Activated T-helper 2 cell treated with anti-CD3 and anti-CD28 coated beads, Interferon-gamma antibody, Interleukin-2, Interleukin-4, amounts not matched to agents 10 μg/mL and 5 μg/mL and 100 μg/mL, durations not matched to agents 14 hours and 24 hours and 36 hours (primary cell): ENCODE measurements around the gene TPP2. TPM values are rescaled to one million over a fixed set of nuclear protein-coding genes. Genes with fewer than 3 reads are reported as not detected.

Source experiments
- DNase-seq: peaks from one replicate; pipeline ENCODE4 v3.0.0; 2021; ENCODE audit warnings: low spot score
- H3K27ac Mint-ChIP-seq: one replicate; pipeline ENCODE4 v1.8.0; 2021; ENCODE audit warnings: mixed read lengths
- H3K27me3 Mint-ChIP-seq: one replicate; pipeline ENCODE4 v1.8.0; 2021; ENCODE audit warnings: low read depth, mixed read lengths
- H3K36me3 Mint-ChIP-seq: one replicate; pipeline ENCODE4 v1.8.0; 2021; ENCODE audit warnings: low read depth, mixed read lengths
- H3K4me1 Mint-ChIP-seq: one replicate; pipeline ENCODE4 v1.8.0; 2021; ENCODE audit warnings: low read depth, mixed read lengths
- H3K4me3 Mint-ChIP-seq: one replicate; pipeline ENCODE4 v1.8.0; 2021; ENCODE audit warnings: low read depth, mild to moderate bottlenecking, moderate library complexity, mixed read lengths
- H3K9me3 Mint-ChIP-seq: one replicate; pipeline ENCODE4 v1.8.0; 2021; ENCODE audit warnings: mixed read lengths
- intact Hi-C: fragments of 100-400 bp; cut with micrococcal nuclease; formaldehyde crosslinking; loops from one replicate; pipeline ENCODE4 v1.15.1; 2023
- total RNA-seq: library from RNA; stranded (reverse); gene quantifications from 2 replicates; pipeline ENCODE4 v1.2.3, GENCODE V29; 2022

The TPP2 gene
- total RNA-seq, 1 donor from 2014 or later = 76.5 TPM

DNA sequence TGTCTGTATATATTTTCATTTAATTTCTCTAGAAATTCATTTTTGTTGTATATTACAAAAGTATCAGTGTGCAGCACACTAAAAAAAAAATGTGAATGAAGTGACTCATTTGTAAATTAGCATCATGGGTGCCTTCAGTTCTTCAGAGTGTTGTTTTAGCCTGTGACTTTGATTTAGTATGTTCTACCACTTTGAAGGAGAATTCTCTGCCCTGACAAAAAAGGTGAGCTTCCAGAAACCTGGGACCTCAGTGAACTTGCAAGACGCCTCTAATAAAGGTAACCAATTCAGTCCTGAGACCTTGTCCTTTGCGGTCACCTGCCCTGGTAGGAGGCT, 95.7 kb downstream of the TPP2 start:
- intact Hi-C loops = no loop called here
- DNase-seq = no peak
- Mint-ChIP-seq H3K9me3 (no peaks in the 10 kb centered on the region), H3K27me3 (peaks cover 38% of the 10 kb centered on the region), H3K36me3 (no peaks in the 10 kb centered on the region), H3K4me3 (no peak overlapping the region), H3K27ac (no peak overlapping the region), H3K4me1 (no peaks in the 10 kb centered on the region)

DNA sequence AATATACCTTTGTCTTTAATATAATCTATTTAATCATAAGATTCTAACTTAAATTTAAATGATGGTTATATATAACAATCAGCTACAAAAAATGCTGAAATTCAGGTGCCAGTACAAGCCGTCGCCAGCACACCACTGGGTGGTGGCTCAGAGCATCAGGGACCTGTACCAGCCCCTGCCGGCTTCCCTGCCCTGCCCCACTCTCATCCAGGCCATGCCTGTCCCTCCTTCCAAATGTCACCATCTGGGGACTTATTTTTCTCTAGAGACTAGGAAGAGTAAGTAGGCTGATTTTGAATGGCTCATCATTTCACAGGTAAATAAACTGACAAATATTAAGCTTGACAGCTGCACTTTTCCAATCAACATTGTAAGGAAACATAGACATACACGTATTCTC, 96.5 kb downstream of the TPP2 start:
- Mint-ChIP-seq H3K36me3 (no peaks in the 10 kb centered on the region), H3K9me3 (no peaks in the 10 kb centered on the region), H3K4me1 (no peaks in the 10 kb centered on the region), H3K27ac (no peak overlapping the region), H3K27me3 (peaks cover 38% of the 10 kb centered on the region), H3K4me3 (no peak overlapping the region)
- intact Hi-C loops = no loop called here
- DNase-seq = no peak

DNA sequence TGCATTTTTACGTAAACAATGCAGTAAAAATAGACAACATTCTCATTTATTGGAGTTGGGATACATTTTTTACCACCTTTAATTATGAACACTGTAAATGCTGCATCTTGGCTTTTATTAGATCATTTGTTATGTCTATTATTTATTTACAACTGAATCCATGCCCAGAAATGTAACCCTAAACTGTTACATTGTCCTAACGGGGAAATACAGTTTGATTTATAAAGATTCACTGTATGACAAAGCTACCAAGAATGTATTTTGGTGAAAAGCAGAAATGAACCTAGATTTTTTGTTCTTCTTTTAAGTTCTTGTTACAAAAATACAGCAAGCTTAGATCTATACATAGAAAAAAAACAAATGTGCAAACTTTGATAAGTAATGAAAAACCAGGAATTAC, 97.0 kb downstream of the TPP2 start:
- no peak overlapping the region for H3K4me3 Mint-ChIP-seq
- no peaks in the 10 kb centered on the region for H3K9me3 Mint-ChIP-seq
- no peaks in the 10 kb centered on the region for H3K36me3 Mint-ChIP-seq
- no peak for DNase-seq
- peaks cover 42% of the 10 kb centered on the region for H3K27me3 Mint-ChIP-seq
- H3K4me1 Mint-ChIP-seq = no peaks in the 10 kb centered on the region
- H3K27ac Mint-ChIP-seq = no peak overlapping the region
- intact Hi-C loops = no loop called here

DNA sequence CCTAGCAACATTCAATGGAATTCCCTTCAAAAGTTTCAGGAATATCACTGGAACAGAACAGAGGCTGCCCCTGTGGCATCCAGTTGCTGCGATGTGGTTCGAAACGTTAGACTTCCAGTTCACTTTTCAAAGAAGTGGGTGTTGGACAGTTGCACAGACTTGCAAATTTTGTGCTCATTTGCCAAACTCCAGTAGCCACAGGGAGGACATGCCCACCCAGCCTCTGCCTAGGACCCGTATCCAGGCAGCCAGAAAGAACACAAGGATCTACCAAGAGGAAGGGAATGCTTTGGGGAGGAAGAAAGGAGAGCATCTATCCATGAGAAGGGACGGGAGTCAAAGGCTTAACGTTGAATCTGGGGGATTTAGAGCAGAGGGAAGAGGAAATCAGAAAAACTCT, 98.2 kb downstream of the TPP2 start, which contains the start of gene METTL21C:
Gene METTL21C (minus strand): TSS at position 108 of the 400 bp plus-strand sequence. CDS start 546 bp downstream, outside the sequence.
- H3K36me3 Mint-ChIP-seq = no peaks in the 10 kb centered on the region
- no peaks in the 10 kb centered on the region for H3K9me3 Mint-ChIP-seq
- intact Hi-C loops = no loop called here
- H3K27me3 Mint-ChIP-seq = peaks cover 43% of the 10 kb centered on the region
- no peak for DNase-seq
- no peak within 1 kb of the TSS for H3K4me3 Mint-ChIP-seq
- H3K4me1 Mint-ChIP-seq = no peaks in the 10 kb centered on the region
- no peak within 1 kb of the TSS for H3K27ac Mint-ChIP-seq

DNA sequence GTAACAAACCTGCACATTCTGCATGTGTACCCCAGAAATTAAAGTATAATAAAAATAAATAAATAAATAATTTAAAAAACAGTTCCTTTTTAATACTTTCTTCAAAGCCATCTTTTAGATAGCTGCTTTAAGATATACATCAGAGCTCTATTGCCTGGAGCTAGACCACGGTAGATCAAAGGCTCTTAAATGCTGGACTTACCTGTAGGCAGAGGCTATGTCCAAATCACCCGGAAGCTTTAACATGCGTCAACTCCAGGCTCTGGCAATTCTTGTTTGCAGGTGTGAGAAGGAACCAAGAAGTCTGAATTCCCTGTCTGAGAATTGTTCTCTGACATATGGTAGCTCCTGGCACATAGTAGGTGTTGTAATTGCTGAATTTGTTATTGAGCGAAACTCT, 99.7 kb downstream of the TPP2 start:
- intact Hi-C loops = no loop called here
- H3K27ac Mint-ChIP-seq = no peak overlapping the region
- peaks cover 37% of the 10 kb centered on the region for H3K27me3 Mint-ChIP-seq
- DNase-seq = no peak
- no peak overlapping the region for H3K4me3 Mint-ChIP-seq
- H3K9me3 Mint-ChIP-seq = no peaks in the 10 kb centered on the region
- H3K4me1 Mint-ChIP-seq = no peaks in the 10 kb centered on the region
- no peaks in the 10 kb centered on the region for H3K36me3 Mint-ChIP-seq

DNA sequence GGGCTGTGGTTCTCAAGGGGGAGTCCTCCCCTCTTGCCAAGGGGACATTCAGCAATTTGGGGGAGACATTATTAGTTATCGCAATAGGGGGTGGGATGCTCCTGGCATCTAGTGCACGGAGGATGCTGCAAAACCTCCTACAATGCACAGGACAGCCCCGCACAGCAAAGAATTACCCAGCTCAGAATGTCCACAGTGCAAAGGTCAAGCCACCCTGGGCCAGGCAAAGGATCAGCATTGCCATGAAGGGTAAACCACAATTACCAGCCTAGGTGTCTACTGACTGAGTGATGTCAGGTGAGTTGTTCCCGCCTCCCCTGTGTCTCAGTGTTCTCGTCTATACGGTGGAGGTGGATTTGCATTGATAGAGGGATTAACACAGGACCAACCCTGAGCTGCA, 100.5 kb downstream of the TPP2 start:
- H3K9me3 Mint-ChIP-seq = no peaks in the 10 kb centered on the region
- no peak for DNase-seq
- H3K27me3 Mint-ChIP-seq = peaks cover 31% of the 10 kb centered on the region
- no peak overlapping the region for H3K4me3 Mint-ChIP-seq
- H3K4me1 Mint-ChIP-seq = no peaks in the 10 kb centered on the region
- no peaks in the 10 kb centered on the region for H3K36me3 Mint-ChIP-seq
- H3K27ac Mint-ChIP-seq = no peak overlapping the region
- intact Hi-C loops = no loop called here

DNA sequence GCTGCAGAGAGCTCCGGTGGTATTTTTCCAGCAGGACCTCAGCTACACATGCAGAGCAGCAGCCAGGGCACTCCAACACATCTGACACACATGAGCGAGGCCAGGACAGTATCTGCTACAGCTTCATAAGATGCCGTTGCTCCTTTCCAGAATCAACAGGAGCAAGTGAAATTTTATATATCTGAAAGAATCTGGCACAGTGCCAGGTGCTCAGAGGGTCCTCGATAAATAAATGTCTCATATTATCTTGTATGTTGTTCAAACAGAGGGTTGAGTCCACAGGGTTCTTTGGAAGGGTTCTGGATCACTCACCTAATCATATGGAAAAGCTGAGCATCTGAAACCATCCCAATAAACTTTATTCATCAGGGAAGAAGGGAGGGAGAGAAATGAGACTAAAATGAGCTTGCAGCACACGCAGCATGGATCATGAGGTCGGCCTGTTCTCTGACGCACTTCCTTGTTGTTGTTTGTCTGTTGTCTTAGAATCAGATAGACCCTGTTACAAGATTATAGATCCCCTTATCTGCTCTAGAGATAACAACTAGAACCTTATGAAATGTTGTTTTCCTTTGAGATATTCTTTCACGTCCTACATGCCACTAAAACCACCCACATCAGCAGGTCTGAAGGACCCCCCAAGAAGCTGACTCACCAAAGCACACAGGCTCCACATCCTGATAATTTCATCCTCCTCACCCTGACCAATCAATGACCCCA, 101.3 kb downstream of the TPP2 start:
- no peaks in the 10 kb centered on the region for H3K4me1 Mint-ChIP-seq
- no peak overlapping the region for H3K4me3 Mint-ChIP-seq
- intact Hi-C loops = no loop called here
- no peak overlapping the region for H3K27ac Mint-ChIP-seq
- H3K27me3 Mint-ChIP-seq = peaks cover 26% of the 10 kb centered on the region
- no peaks in the 10 kb centered on the region for H3K36me3 Mint-ChIP-seq
- no peaks in the 10 kb centered on the region for H3K9me3 Mint-ChIP-seq
- no peak for DNase-seq

DNA sequence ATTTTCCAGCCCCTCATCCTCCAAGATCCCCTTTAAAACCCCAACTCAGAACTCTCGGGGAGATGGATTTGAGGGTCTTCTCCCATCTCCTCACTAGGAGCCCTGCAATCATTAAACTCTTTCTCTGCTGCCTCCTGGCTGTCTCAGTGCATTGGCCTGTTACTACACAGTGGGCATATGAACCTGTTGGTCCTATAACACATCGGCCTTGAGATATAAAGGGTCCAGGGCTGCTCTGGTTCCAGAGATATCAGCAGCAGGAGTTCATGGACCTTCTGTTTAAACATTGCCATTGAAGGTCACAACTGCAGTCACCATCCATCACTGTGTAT, 101.8 kb downstream of the TPP2 start:
- no peaks in the 10 kb centered on the region for H3K9me3 Mint-ChIP-seq
- intact Hi-C loops = no loop called here
- no peak for DNase-seq
- no peaks in the 10 kb centered on the region for H3K4me1 Mint-ChIP-seq
- H3K4me3 Mint-ChIP-seq = no peak overlapping the region
- no peaks in the 10 kb centered on the region for H3K36me3 Mint-ChIP-seq
- peaks cover 22% of the 10 kb centered on the region for H3K27me3 Mint-ChIP-seq
- H3K27ac Mint-ChIP-seq = no peak overlapping the region

DNA sequence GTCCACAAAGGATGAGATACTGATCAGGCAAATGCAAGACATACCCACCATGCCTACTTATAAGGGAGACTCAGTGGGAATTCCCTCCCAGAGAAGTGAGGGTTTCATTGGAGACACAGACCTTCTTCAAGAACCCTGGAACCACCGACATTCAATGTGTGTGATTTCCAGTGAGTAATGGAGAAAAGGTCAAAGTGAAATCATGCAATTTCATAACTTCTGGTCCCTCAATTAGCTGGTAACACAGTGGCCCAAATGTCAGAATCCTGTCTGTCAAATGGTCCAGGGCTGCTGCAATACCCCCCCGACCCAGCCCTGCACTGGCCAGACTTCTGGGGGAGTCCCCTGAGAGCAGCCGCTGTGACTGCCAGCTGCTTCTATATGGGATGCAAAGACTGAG, 102.7 kb downstream of the TPP2 start:
- H3K9me3 Mint-ChIP-seq = no peaks in the 10 kb centered on the region
- no peaks in the 10 kb centered on the region for H3K36me3 Mint-ChIP-seq
- H3K4me1 Mint-ChIP-seq = peaks cover 1% of the 10 kb centered on the region
- intact Hi-C loops = no loop called here
- no peak overlapping the region for H3K4me3 Mint-ChIP-seq
- H3K27ac Mint-ChIP-seq = no peak overlapping the region
- H3K27me3 Mint-ChIP-seq = peaks cover 21% of the 10 kb centered on the region
- DNase-seq = no peak

DNA sequence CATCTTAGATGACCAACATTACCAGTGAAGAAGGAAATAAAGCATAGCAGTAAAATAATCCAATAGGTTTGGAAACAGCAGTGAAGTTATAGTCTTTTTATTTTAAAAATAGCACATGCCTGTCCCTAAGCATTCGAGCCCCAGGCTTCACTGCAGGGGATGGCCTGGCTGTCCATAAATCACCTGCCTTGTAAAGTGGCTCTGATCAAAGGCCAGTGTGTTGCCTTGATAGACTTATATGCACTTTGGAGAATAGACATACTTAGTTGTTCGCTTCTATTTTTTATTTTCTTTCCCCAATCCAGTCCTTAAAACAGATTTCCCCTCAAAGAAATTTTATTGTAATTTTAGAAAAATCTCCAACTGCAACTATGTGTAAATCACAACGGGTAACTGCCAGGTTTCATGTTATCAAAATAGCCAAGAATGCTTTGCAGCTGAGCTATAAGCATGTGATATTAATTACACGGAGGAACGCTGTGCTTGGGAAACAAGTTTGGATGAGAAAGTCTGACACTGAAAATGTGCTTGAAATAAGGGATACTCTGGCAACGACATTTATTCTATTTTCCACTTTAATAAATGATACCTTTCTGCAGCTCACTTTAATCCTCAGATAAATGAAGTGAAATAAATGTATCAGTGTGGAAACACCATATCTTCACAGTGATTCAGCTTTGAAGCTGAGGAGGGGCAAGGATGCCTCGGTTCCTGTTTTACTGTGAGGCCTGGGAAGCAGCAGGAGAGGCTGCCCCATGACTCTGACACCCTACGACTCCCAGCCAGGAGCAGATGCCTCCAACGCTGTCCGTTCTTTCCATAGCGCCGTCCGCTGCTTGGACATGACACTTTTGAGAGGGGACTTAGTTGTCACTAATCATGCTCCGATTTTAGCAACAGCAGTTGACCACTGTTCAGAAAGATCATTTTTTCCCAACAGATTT, 103.6 kb downstream of the TPP2 start:
- H3K27ac Mint-ChIP-seq = no peak overlapping the region
- intact Hi-C loops = no loop called here
- H3K27me3 Mint-ChIP-seq = peaks cover 23% of the 10 kb centered on the region
- no peak for DNase-seq
- no peak overlapping the region for H3K4me3 Mint-ChIP-seq
- no peaks in the 10 kb centered on the region for H3K36me3 Mint-ChIP-seq
- H3K4me1 Mint-ChIP-seq = peaks cover 1% of the 10 kb centered on the region
- no peaks in the 10 kb centered on the region for H3K9me3 Mint-ChIP-seq

DNA sequence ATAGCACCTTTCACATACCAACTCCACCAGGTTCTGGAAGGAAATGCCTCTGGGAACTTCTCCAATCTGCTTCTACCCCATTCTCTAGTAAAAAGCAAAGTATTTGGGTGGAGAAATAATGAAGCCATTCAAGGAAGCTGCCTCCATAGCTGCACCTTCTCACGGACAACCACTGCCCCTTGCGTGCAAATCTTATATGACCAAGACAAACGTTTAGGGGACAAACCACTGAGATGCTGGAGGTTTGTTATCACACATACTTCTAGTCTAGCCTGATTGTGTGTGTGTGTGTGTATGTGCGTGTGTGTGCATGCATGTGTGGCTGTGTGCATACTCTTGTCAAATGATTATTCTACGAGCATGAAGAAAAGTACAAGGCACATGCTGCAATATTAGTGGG, 104.5 kb downstream of the TPP2 start:
- Mint-ChIP-seq H3K27me3 (peaks cover 16% of the 10 kb centered on the region), H3K4me1 (peaks cover 1% of the 10 kb centered on the region), H3K4me3 (no peak overlapping the region), H3K9me3 (no peaks in the 10 kb centered on the region), H3K27ac (no peak overlapping the region), H3K36me3 (no peaks in the 10 kb centered on the region)
- intact Hi-C loops = no loop called here
- DNase-seq = no peak

DNA sequence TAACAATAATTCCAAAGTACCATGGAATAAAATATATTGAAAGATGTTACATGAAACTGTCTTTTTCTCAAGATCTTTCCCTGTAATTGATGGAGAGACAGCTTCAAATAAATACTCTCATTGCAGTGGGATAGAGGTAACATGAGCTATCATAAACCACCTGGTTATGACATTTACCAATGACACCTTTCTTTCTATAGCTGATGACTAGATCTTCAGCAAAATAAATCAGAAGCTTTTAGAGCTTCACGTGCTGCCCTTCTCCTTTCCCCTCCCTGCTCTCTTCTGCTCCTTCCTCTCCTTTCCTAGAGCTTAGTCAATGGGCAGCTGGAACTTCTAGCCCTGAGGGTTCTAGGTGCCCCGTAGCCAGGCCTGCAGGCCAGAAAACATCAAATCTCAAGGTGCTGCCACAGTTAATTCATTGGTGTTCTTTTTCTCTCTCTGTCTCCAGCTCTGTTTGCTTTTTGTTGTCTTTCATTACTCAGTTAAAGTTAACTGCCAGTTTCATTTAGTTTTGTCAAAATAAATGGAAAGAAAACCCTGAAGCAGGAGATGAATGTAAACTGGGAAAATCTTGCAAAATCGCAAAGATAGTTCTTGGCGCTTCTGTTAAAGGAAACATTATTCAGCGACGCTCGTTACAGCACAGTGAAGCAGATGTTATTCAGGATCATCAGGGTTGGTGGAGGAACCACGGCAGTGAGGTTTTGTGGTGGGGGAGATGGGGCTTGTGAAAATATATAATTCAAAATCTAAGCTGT, 106.4 kb downstream of the TPP2 start:
- Mint-ChIP-seq H3K9me3 (no peaks in the 10 kb centered on the region), H3K4me3 (no peak overlapping the region), H3K36me3 (no peaks in the 10 kb centered on the region), H3K27me3 (peaks cover 23% of the 10 kb centered on the region), H3K4me1 (peaks cover 6% of the 10 kb centered on the region), H3K27ac (no peak overlapping the region)
- DNase-seq = no peak
- intact Hi-C loops = no loop called here

DNA sequence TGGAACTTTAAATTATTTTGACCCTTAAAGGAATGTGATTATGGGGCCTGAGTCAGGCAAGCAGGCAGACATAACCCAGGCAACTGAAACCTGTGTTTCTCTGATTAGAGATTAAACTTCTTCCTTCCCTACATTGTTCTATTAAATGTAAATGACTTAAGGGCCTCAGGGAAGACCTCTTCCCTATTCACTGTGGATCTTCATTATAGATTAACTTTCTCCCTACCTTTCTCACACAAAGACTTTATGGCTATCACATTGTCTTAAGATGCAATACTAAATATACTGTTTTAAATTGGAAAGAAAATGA, 106.9 kb downstream of the TPP2 start:
- no peaks in the 10 kb centered on the region for H3K36me3 Mint-ChIP-seq
- peaks cover 21% of the 10 kb centered on the region for H3K27me3 Mint-ChIP-seq
- DNase-seq = no peak
- peaks cover 6% of the 10 kb centered on the region for H3K4me1 Mint-ChIP-seq
- H3K27ac Mint-ChIP-seq = no peak overlapping the region
- intact Hi-C loops = no loop called here
- no peaks in the 10 kb centered on the region for H3K9me3 Mint-ChIP-seq
- H3K4me3 Mint-ChIP-seq = no peak overlapping the region
